ENCODE results near the gene GNA14.

DNA sequence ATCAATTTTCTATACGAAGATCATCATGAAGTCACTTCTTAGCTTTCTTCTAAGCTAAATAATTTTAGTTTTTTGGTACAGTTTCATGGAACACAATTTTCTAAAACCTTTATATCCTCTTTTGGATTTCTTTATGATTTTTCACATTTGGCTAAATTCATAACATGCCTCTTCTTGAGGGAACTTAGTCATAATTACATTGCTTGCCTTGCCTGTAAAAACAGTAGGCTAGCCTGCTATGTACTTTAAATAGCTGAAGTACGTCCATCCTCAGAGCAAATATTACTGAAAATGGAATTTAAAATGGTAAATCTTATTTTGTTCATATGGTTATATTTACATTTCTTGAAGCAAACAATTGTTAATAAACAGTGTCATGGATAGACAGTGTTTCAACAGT is 245.8 kb downstream of the GNA14 start:
- TF ChIP-seq, protein P1, sequence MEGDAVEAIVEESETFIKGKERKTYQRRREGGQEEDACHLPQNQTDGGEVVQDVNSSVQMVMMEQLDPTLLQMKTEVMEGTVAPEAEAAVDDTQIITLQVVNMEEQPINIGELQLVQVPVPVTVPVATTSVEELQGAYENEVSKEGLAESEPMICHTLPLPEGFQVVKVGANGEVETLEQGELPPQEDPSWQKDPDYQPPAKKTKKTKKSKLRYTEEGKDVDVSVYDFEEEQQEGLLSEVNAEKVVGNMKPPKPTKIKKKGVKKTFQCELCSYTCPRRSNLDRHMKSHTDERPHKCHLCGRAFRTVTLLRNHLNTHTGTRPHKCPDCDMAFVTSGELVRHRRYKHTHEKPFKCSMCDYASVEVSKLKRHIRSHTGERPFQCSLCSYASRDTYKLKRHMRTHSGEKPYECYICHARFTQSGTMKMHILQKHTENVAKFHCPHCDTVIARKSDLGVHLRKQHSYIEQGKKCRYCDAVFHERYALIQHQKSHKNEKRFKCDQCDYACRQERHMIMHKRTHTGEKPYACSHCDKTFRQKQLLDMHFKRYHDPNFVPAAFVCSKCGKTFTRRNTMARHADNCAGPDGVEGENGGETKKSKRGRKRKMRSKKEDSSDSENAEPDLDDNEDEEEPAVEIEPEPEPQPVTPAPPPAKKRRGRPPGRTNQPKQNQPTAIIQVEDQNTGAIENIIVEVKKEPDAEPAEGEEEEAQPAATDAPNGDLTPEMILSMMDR (IDR thresholded peaks at IDR 0.05): no peak
- TF ChIP-seq CEBPB (IDR thresholded peaks at IDR 0.05) (no peak), CBX8 (IDR thresholded peaks at IDR 0.05) (no peak), RNF2 (IDR thresholded peaks at IDR 0.05; ENCODE audit: borderline replicate concordance, low read depth) (no peak), SMC3 (IDR thresholded peaks at IDR 0.05) (no peak)
- TF ChIP-seq, protein P2, sequence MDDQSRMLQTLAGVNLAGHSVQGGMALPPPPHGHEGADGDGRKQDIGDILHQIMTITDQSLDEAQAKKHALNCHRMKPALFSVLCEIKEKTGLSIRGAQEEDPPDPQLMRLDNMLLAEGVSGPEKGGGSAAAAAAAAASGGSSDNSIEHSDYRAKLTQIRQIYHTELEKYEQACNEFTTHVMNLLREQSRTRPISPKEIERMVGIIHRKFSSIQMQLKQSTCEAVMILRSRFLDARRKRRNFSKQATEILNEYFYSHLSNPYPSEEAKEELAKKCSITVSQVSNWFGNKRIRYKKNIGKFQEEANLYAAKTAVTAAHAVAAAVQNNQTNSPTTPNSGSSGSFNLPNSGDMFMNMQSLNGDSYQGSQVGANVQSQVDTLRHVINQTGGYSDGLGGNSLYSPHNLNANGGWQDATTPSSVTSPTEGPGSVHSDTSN (IDR thresholded peaks at IDR 0.05): no peak
